ENCODE measurements around the gene ABCC4.

ABCC4 gene

DNA sequence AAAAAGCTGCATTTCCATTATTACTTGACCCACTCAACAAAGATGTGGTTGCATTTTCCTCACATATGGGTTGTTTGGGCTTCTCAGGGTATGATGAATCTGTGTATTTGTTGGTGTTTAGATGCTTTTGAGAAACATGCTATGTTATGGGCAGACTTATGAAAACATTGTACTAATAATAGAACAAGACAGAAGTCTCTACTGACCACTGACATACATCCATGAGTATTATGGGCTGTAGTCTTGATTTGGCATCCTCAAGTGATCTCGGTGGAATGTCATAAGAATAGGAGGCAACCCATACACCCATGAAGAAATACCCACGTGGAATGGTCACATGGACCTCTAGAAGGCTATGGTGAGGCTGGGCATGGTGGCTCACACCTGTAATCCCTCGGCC lies 36.3 kb upstream of the ABCC4 start:
- no peak for DNase-seq (ENCODE audit: low spot score)
- in situ Hi-C loops (cut with MboI; ENCODE audit: low pct_unique_long_range_greater_than_20kb, low sequenced_read_pairs, unreplicated experiment): no loop called here
- TF ChIP-seq, protein P1, sequence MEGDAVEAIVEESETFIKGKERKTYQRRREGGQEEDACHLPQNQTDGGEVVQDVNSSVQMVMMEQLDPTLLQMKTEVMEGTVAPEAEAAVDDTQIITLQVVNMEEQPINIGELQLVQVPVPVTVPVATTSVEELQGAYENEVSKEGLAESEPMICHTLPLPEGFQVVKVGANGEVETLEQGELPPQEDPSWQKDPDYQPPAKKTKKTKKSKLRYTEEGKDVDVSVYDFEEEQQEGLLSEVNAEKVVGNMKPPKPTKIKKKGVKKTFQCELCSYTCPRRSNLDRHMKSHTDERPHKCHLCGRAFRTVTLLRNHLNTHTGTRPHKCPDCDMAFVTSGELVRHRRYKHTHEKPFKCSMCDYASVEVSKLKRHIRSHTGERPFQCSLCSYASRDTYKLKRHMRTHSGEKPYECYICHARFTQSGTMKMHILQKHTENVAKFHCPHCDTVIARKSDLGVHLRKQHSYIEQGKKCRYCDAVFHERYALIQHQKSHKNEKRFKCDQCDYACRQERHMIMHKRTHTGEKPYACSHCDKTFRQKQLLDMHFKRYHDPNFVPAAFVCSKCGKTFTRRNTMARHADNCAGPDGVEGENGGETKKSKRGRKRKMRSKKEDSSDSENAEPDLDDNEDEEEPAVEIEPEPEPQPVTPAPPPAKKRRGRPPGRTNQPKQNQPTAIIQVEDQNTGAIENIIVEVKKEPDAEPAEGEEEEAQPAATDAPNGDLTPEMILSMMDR (IDR thresholded peaks at IDR 0.05; ENCODE audit: extremely low read depth, insufficient read depth, missing control alignments): no peak

DNA sequence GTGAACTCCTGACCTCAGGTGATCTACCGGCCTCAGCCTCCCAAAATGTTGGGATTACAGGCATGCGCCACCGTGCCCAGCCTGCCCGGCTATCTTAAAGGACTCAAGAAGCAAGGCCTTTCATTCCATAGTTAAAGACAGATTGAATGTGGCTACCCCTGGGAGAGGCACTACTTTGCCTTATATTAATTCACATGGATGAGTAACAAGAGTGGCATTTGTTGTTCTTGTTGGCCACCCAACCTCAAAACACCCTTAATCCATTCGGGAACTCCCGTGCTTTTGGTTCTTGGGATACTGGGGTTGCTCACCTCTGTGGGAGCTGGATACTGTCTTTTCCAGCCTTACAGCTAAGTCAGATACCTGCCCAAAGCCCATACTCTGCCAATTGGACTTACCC lies 34.4 kb upstream of the ABCC4 start:
- no peak for DNase-seq (ENCODE audit: low spot score)
- in situ Hi-C loops (cut with MboI; ENCODE audit: low pct_unique_long_range_greater_than_20kb, low sequenced_read_pairs, unreplicated experiment): no loop called here
- TF ChIP-seq, protein P1 (IDR thresholded peaks at IDR 0.05; ENCODE audit: extremely low read depth, insufficient read depth, missing control alignments): no peak

DNA sequence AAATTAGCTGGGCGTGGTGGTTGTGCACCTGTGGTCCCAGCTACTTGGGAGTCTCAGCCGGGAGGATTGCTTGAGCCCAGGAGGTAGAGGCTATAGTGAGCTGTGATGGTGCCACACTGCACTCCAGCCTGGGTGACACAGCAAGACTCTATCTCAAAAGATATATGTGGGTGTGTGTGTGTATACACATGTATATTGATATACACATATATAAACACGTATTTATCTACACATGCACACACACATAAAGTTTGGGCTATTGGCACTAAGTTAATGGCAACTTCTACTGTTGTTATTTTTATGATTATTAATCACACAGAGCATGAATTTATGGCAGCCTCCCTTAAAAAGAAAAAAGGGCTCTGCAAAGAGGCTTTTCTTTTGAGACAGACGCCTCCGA lies 27.1 kb upstream of the ABCC4 start:
- TF ChIP-seq, protein P1 (IDR thresholded peaks at IDR 0.05; ENCODE audit: extremely low read depth, insufficient read depth, missing control alignments): no peak
- in situ Hi-C loops (cut with MboI; ENCODE audit: low pct_unique_long_range_greater_than_20kb, low sequenced_read_pairs, unreplicated experiment): no loop called here
- DNase-seq (ENCODE audit: low spot score): no peak

DNA sequence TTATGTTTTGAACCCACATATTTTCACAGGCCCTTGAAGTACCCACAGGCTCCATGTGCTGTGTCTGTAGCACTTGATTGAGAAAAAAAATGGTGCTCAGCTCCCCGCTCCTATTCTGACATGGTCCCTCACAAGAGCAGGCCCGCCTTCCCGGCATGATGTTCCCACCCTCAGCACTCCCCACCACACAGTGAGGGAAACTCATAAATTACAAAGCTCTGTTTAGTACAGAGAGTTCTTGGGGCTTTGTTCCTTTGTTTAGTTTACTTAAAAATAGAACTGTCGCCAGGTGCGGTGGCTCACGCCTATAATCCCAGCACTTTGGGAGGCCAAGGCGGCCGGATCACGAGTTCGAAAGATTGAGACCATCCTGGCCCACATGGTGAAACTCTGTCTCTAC lies 25.9 kb upstream of the ABCC4 start:
- no peak for DNase-seq (ENCODE audit: low spot score)
- TF ChIP-seq, protein P1 (IDR thresholded peaks at IDR 0.05; ENCODE audit: extremely low read depth, insufficient read depth, missing control alignments): no peak
- in situ Hi-C loops (cut with MboI; ENCODE audit: low pct_unique_long_range_greater_than_20kb, low sequenced_read_pairs, unreplicated experiment): no loop called here

DNA sequence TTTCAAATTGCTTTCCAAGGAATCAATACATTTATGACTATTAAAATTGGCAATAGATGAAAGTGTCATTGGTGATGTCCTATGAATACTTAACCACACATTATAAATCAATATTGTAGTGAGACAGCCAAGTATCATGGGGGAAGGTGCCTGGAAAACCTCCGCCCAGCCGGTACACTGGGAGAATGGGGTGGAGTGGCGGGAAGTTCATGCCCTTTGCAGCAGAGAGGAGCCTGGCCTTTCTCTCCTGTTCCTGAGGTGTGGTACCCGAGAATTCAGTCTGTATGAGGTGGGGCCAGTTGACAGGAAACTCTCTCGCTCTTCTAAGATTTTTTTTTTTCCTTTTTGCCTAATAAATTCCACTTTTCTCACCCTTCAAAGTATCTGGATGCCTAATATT lies 25.4 kb upstream of the ABCC4 start:
- in situ Hi-C loops (cut with MboI; ENCODE audit: low pct_unique_long_range_greater_than_20kb, low sequenced_read_pairs, unreplicated experiment): no loop called here
- TF ChIP-seq, protein P1 (IDR thresholded peaks at IDR 0.05; ENCODE audit: extremely low read depth, insufficient read depth, missing control alignments): no peak
- DNase-seq (ENCODE audit: low spot score): no peak

DNA sequence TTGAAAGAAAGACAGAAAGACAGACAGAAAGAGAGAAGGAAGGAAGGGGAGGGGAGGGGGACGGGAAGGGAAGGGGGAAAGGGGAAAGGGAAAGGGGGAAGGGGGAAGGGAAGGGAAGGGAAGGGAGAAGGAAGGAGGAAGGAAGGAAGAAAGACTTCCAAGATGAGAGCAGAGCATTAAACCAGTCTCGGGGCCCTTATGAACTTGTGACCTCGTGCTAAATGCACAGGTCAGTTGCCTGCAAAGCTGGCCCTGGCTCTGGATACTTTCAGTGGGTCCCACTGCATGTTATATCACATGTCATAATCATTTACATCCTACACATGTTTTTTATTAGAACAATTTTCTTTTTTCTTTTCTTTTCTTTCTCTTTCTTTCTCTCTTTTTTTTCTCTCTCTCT lies 24.2 kb upstream of the ABCC4 start:
- TF ChIP-seq, protein P1 (IDR thresholded peaks at IDR 0.05; ENCODE audit: extremely low read depth, insufficient read depth, missing control alignments): no peak
- no peak for DNase-seq (ENCODE audit: low spot score)
- in situ Hi-C loops (cut with MboI; ENCODE audit: low pct_unique_long_range_greater_than_20kb, low sequenced_read_pairs, unreplicated experiment): no loop called here
